Measurements from ENCODE around the gene STMND1. TPM values are rescaled to one million over a fixed set of nuclear protein-coding genes. Genes with fewer than 3 reads are reported as not detected.
A peak's percentile ranks its signal among the peaks of the same experiment; 100 is the strongest.

STMND1 gene
- total RNA-seq, 4 donors from 2014 or later, result not detected

DNA sequence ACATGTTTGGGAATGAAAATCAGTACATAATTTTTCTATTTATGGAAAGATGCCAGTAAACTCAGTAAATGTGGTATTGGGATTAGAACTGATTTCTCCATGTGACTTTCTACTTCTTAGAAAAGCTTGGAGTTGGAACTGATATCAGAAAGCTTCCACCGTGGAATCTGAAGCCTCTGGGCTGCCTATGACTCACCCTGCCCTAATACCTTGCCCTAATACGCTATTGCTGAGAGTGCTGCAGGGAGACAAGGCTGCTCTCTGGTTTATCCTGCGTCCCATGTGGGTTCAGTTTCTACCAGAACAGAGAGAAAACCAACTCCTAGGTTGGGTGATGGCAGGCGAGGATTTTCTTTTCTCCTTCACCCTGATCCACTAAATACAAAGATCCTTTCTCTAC lies 3.3 kb upstream of the STMND1 start:
- TF ChIP-seq POLR2AphosphoS5 (IDR thresholded peaks at IDR 0.05), result no peak
- TF ChIP-seq EP300 (IDR thresholded peaks at IDR 0.05), result no peak
- TF ChIP-seq, protein P1, sequence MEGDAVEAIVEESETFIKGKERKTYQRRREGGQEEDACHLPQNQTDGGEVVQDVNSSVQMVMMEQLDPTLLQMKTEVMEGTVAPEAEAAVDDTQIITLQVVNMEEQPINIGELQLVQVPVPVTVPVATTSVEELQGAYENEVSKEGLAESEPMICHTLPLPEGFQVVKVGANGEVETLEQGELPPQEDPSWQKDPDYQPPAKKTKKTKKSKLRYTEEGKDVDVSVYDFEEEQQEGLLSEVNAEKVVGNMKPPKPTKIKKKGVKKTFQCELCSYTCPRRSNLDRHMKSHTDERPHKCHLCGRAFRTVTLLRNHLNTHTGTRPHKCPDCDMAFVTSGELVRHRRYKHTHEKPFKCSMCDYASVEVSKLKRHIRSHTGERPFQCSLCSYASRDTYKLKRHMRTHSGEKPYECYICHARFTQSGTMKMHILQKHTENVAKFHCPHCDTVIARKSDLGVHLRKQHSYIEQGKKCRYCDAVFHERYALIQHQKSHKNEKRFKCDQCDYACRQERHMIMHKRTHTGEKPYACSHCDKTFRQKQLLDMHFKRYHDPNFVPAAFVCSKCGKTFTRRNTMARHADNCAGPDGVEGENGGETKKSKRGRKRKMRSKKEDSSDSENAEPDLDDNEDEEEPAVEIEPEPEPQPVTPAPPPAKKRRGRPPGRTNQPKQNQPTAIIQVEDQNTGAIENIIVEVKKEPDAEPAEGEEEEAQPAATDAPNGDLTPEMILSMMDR (IDR thresholded peaks at IDR 0.05), result no peak
- no peak for TF ChIP-seq POLR2A (IDR thresholded peaks at IDR 0.05)
- WGBS, 2 donors (ENCODE audit: low coverage in 1 of 2), result 43 to 56% methylated on average over 1 to 4 of the region's 4 CpGs
- ATAC-seq, result no peak
- no peak overlapping the region for H3K27ac ChIP-seq
- no peaks in the 10 kb centered on the region for H3K9me3 ChIP-seq
- no peaks in the 10 kb centered on the region for H3K36me3 ChIP-seq
- H3K4me3 ChIP-seq, result no peak overlapping the region
- H3K27me3 ChIP-seq, result peaks cover 23% of the 10 kb centered on the region
- peaks cover 0 to 14% (median 8%) of the 10 kb centered on the region in 3 donors for H3K4me1 ChIP-seq

DNA sequence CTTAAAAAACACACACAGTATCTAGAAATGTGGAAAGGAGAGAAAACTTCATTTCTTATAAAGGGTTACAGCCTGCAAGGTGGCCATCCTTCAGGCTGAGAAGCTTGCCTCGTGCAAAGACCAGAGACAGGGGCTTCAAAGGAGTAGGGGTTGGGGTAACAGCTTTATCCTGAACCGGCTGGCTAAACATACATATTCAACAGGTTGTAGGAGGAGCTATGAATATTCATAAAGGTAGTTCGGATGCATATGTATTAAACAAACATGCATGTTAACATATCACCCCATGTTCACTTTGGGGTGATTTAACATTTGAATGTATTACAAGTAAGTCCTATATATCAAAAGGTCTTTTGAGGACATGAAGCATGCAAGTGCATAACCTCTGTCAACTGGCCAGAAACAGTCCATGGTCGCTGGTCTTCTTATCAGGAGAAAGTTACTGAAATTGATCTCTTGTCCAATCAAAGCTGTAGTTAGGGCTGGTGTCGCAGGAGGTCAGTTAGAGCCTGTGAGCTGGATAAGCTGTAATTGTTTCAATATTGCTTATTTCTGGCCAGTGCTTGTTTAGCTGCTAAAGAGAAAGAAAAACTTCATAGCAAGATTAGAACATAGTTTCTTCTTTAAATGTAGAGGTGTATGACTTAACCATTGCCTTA lies 2.3 kb upstream of the STMND1 start:
- TF ChIP-seq EP300 (IDR thresholded peaks at IDR 0.05) (no peak), POLR2AphosphoS5 (IDR thresholded peaks at IDR 0.05) (no peak), POLR2A (IDR thresholded peaks at IDR 0.05) (no peak)
- TF ChIP-seq, protein P1 (IDR thresholded peaks at IDR 0.05), result no peak
- no peak overlapping the region for H3K4me3 ChIP-seq
- peaks cover 0 to 14% (median 8%) of the 10 kb centered on the region in 3 donors for H3K4me1 ChIP-seq
- peaks cover 32% of the 10 kb centered on the region for H3K27me3 ChIP-seq
- no peak overlapping the region for H3K27ac ChIP-seq
- no peaks in the 10 kb centered on the region for H3K36me3 ChIP-seq
- 63 to 81% methylated on average over 4 to 5 of the region's 5 CpGs for WGBS, 2 donors (ENCODE audit: low coverage in 1 of 2)
- ATAC-seq, result no peak
- H3K9me3 ChIP-seq, result no peaks in the 10 kb centered on the region

DNA sequence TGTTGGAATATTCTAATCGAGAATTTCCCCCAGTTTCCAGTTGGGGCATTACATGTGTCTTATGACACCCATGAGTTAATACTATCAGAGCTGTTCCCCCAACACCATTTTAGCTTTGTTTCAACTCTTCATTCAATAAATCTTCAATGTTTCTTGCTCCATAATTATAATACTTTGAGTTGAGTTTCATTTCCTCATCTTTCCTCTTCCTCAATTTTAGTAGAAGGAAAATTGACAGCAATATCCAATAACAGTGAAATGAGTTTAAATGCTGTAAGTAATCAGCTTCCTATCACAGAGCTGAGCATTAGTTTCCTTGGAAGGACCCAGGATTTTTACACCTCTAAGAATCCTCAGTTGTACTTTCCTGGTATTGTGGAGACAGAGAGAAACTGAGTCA lies 1.0 kb upstream of the STMND1 start:
- no peaks in the 10 kb centered on the region for H3K36me3 ChIP-seq
- H3K9me3 ChIP-seq, result no peaks in the 10 kb centered on the region
- no peak for ATAC-seq
- WGBS, 2 donors (ENCODE audit: low coverage in 1 of 2), result 64 to 80% methylated on average over 1 of the region's 1 CpG
- H3K4me1 ChIP-seq, result peaks cover 0 to 14% (median 8%) of the 10 kb centered on the region in 3 donors
- TF ChIP-seq, protein P1 (IDR thresholded peaks at IDR 0.05), result no peak
- TF ChIP-seq POLR2A (IDR thresholded peaks at IDR 0.05) (no peak), POLR2AphosphoS5 (IDR thresholded peaks at IDR 0.05) (no peak), EP300 (IDR thresholded peaks at IDR 0.05) (no peak)
- no peak overlapping the region for H3K4me3 ChIP-seq
- H3K27me3 ChIP-seq, result peaks cover 45% of the 10 kb centered on the region
- no peak overlapping the region for H3K27ac ChIP-seq

DNA sequence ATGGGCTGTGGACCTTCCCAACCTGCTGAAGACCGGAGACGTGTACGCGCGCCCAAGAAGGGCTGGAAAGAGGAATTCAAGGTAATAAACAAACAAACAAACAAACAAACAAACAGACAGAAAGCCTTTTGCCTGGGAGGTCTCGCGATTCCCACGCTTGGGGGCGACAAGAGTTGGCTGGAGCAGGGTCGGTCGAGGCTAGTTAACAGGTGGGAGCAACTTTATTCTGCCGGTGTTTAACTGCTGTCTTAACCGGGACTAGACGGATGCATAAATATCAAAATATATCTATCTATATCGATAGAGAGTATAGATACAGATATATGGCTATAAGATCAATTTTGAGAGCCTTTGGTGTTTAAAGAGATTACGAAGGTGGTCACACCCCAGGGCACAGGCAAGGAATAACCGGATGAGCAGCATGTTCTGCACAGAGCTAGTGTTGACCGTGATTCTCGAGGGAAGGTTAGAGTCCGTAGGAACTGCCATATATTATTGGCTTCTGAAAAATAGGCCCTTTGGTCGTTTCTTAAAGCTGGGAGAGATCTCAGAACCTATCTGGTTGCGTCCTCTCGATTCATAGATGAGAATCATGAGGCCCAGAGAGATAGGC lies 514 bp downstream of the STMND1 start:
- TF ChIP-seq, protein P1 (IDR thresholded peaks at IDR 0.05), result no peak
- TF ChIP-seq POLR2A (IDR thresholded peaks at IDR 0.05), result no peak
- H3K4me1 ChIP-seq, result peaks cover 0 to 14% (median 8%) of the 10 kb centered on the region in 3 donors
- H3K4me3 ChIP-seq, result peak overlapping the region in 1 of 2 donors; percentile 51
- H3K27ac ChIP-seq, result no peak overlapping the region
- no peak for ATAC-seq
- no peaks in the 10 kb centered on the region for H3K36me3 ChIP-seq
- WGBS, 2 donors (ENCODE audit: low coverage in 1 of 2), result 32 to 33% methylated on average over 16 to 20 of the region's 23 CpGs
- H3K9me3 ChIP-seq, result no peaks in the 10 kb centered on the region
- H3K27me3 ChIP-seq, result peaks cover 52% of the 10 kb centered on the region

DNA sequence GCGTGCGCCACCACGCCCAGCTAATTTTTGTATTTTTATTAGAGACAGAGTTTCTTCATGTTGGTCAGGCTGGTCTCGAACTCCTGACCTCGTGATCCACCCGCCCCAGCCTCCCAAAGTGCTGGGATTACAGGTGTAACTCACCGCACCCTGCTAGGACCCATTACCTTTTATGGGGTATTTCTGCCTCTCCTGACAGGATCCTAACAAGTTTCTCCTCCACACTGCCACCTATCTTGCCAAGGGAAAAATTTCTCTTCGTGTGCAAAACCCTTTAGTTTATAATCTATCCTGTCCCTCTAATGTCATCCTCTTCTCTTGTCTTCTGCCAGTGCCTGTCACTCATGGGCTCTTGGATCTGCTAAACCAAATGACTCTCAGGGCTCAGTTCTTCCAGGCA lies 1.9 kb downstream of the STMND1 start:
- Histone ChIP-seq H3K27ac (no peak overlapping the region), H3K4me3 (no peak overlapping the region), H3K36me3 (no peaks in the 10 kb centered on the region), H3K4me1 (peaks cover 0 to 14% (median 8%) of the 10 kb centered on the region in 3 donors), H3K27me3 (peaks cover 60% of the 10 kb centered on the region), H3K9me3 (no peaks in the 10 kb centered on the region)
- TF ChIP-seq, protein P1 (IDR thresholded peaks at IDR 0.05), result no peak
- TF ChIP-seq POLR2AphosphoS5 (IDR thresholded peaks at IDR 0.05) (no peak), EP300 (IDR thresholded peaks at IDR 0.05) (no peak), POLR2A (IDR thresholded peaks at IDR 0.05) (no peak)
- no peak for ATAC-seq
- WGBS, 2 donors (ENCODE audit: low coverage in 1 of 2), result 54 to 72% methylated on average over 4 to 5 of the region's 8 CpGs
